Smooth muscle cell (in vitro differentiated cells): ENCODE data around the gene EEF1A1. TPM values are rescaled to one million over a fixed set of nuclear protein-coding genes. Genes with fewer than 3 reads are reported as not detected.

Source experiments
- DNase-seq: peaks from one replicate; lab custom pipeline; 2025; ENCODE audit not compliant: unreplicated experiment; lab: John Stamatoyannopoulos, UW
- H2AFZ ChIP-seq: fragments of 200-600 bp; sonication (generic); 2 replicates; pipeline ENCODE4 v1.6.0; 2016; ENCODE audit warnings: antibody characterized with exemption, low read depth, mild to moderate bottlenecking
- H3F3A ChIP-seq: fragments of 200-600 bp; sonication (generic); 2 replicates; pipeline ENCODE4 v1.6.0; 2017; ENCODE audit warnings: antibody characterized with exemption, low read depth
- H3K27ac ChIP-seq: fragments of 200-600 bp; sonication (generic); 2 replicates; pipeline ENCODE4 v1.5.1; 2016; ENCODE audit warnings: low read depth, mild to moderate bottlenecking
- H3K27me3 ChIP-seq: fragments of 200-600 bp; sonication (generic); 2 replicates; pipeline ENCODE4 v1.6.1; 2016; ENCODE audit warnings: low read depth, mild to moderate bottlenecking
- H3K36me3 ChIP-seq: fragments of 200-600 bp; sonication (generic); 2 replicates; pipeline ENCODE4 v1.5.1; 2016; ENCODE audit warnings: low read depth
- H3K4me1 ChIP-seq: fragments of 200-600 bp; sonication (generic); 2 replicates; pipeline ENCODE4 v1.5.1; 2016; ENCODE audit warnings: low read depth
- H3K4me2 ChIP-seq: fragments of 200-600 bp; sonication (generic); 2 replicates; pipeline ENCODE4 v1.6.0; 2016; ENCODE audit warnings: mild to moderate bottlenecking
- H3K4me3 ChIP-seq: fragments of 200-600 bp; sonication (generic); 2 replicates; pipeline ENCODE4 v1.5.1; 2016; ENCODE audit warnings: mild to moderate bottlenecking
- H3K79me2 ChIP-seq: fragments of 200-600 bp; sonication (generic); 2 replicates; pipeline ENCODE4 v1.6.0; 2016; ENCODE audit warnings: low read depth, mild to moderate bottlenecking
- H3K9ac ChIP-seq: fragments of 200-600 bp; sonication (generic); 2 replicates; pipeline ENCODE4 v1.6.0; 2016; ENCODE audit warnings: low read depth
- H3K9me3 ChIP-seq: fragments of 200-600 bp; sonication (generic); replicated peaks from 2 replicates; pipeline ENCODE4 v1.5.1; 2016; ENCODE audit warnings: low read depth
- H4K20me1 ChIP-seq: fragments of 200-600 bp; sonication (generic); 2 replicates; pipeline ENCODE4 v1.6.0; 2016; ENCODE audit warnings: low read depth
- WGBS: methylation state at CpG from one replicate; pipeline ENCODE4 v1.1.7; 2016; ENCODE audit warnings: low lambda C conversion rate; 5-methylcytosine and 5-hydroxymethylcytosine counted together
- polyA plus RNA-seq: library from polyadenylated mRNA; unstranded; fragments of >200 nt; fragmentation: Nextera tagmentation; extraction: Ambion mirVana; gene quantifications from 2 replicates; pipeline ENCODE4 v1.2.1, GENCODE V29; 2016
- total RNA-seq: library from RNA; depleted of rRNA; stranded (reverse); fragments of >200 nt; gene quantifications from 2 replicates; pipeline ENCODE4 v1.2.3, GENCODE V29; 2014
- TF ChIP-seq, protein P1 (sequence below): fragments of 200-600 bp; sonication (generic); IDR thresholded peaks from 2 replicates; pipeline ENCODE4 v1.5.1; 2017; ENCODE audit warnings: borderline replicate concordance, mild to moderate bottlenecking, antibody characterized with exemption; ENCODE audit not compliant: insufficient read depth, poor library complexity, severe bottlenecking

Gene EEF1A1
- total and polyA plus RNA-seq, 2 experiments from 2014 or later: 2,147 to 8,046 TPM

- peaks cover under 1% of the 10 kb centered on the region for H3K79me2 ChIP-seq
- H3F3A ChIP-seq: peaks cover 12% of the 10 kb centered on the region
- no peak for DNase-seq
- no peak overlapping the region for H3K4me3 ChIP-seq
- H4K20me1 ChIP-seq: peaks cover under 1% of the 10 kb centered on the region
- H3K27me3 ChIP-seq: no peaks in the 10 kb centered on the region
- H3K4me1 ChIP-seq: peaks cover 7% of the 10 kb centered on the region
- 87% methylated on average over 3 of the region's 3 CpGs for WGBS
- no peaks in the 10 kb centered on the region for H3K36me3 ChIP-seq
- no peak overlapping the region for H3K9ac ChIP-seq
- no peak overlapping the region for H3K27ac ChIP-seq
- no peaks in the 10 kb centered on the region for H3K9me3 ChIP-seq
- H3K4me2 ChIP-seq: no peak overlapping the region
- H2AFZ ChIP-seq: no peak overlapping the region
- TF ChIP-seq, protein P1, sequence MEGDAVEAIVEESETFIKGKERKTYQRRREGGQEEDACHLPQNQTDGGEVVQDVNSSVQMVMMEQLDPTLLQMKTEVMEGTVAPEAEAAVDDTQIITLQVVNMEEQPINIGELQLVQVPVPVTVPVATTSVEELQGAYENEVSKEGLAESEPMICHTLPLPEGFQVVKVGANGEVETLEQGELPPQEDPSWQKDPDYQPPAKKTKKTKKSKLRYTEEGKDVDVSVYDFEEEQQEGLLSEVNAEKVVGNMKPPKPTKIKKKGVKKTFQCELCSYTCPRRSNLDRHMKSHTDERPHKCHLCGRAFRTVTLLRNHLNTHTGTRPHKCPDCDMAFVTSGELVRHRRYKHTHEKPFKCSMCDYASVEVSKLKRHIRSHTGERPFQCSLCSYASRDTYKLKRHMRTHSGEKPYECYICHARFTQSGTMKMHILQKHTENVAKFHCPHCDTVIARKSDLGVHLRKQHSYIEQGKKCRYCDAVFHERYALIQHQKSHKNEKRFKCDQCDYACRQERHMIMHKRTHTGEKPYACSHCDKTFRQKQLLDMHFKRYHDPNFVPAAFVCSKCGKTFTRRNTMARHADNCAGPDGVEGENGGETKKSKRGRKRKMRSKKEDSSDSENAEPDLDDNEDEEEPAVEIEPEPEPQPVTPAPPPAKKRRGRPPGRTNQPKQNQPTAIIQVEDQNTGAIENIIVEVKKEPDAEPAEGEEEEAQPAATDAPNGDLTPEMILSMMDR: no peak
Observed at GRCh38 chr6:73525546-73526330, 4.9 kb upstream of the EEF1A1 start.

DNA sequence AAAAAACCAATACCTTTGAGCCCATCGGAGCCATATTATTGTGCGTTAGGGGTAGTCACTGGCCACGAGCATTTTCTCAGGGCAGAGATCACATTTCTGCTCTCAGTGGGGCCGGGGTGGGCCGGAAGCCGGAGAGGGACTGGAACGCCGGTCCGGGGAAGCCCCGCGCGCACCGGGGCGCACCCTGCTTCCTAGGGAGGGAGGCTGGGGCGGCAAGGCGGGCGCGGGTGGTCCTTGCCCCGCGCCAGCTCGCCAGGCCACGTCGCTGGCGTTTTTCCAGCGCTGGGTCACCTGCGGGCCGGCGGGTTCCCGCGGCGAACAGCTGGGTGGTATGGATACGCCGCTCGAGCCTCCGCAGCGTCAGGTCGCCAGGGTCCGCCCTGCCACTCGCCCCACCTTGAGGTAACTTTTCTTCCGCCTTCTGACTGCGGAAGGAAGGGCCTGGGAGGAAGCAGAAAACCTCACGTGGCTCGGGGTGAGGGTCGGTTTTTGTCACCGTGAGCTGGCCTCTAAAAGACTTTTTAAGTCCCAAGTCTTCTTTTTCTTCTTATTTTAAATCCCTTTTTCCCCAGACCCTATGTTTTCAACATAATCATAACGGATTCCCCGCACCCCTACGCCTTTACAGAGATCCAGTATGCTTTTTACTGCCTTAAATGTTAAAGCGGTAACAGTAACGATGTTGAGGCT, 2.7 kb upstream of the EEF1A1 start:
- Histone ChIP-seq H3K9ac (peak overlapping the region; percentile 69), H3K4me1 (peaks cover 7% of the 10 kb centered on the region), H3K79me2 (peaks cover 21% of the 10 kb centered on the region), H2AFZ (peak overlapping the region; percentile 84), H3K27ac (peak overlapping the region; percentile 99), H3K36me3 (peaks cover 9% of the 10 kb centered on the region), H3F3A (peaks cover 14% of the 10 kb centered on the region), H3K27me3 (no peaks in the 10 kb centered on the region), H3K9me3 (no peaks in the 10 kb centered on the region), H3K4me2 (peak overlapping the region; percentile 77), H3K4me3 (peak overlapping the region; percentile 51), H4K20me1 (peaks cover 22% of the 10 kb centered on the region)
- WGBS: 39% methylated on average over 42 of the region's 50 CpGs
- TF ChIP-seq, protein P1: no peak
- DNase-seq: no peak

DNA sequence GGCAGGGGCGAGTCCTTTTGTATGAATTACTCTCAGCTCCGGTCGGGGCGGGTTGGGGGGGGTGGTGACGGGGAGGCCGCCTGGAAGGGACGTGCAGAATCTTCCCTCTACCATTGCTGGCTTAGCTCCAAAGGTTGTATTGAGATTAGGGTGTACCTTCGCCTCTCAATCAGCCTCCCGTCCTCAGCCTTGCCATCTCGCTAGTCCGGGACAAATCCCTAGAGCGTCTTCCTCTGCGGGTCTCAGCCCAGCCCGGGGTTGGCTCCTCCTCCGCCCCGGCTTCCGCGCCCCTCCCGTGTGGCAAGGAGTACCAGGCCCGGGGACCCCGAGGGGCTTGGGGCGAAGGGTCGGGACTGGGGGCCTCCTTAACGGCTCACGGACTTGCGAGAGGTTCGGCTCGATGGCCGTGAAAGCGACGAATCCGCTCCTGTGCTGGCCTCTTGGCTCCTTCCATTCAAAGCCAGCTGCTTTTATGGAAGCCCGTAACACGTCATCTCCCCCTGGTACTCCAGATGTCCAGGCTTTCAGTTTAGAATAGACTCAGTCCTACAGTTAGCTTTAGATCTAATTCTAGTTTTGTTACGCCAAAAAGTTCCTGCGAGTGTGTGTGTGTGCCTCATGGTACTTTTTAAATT, 636 bp upstream of the EEF1A1 start:
- H3K9me3 ChIP-seq: no peaks in the 10 kb centered on the region
- peak overlapping the region; percentile 63 for H3K4me3 ChIP-seq
- H4K20me1 ChIP-seq: peaks cover 41% of the 10 kb centered on the region
- H3K27me3 ChIP-seq: no peaks in the 10 kb centered on the region
- peaks cover 19% of the 10 kb centered on the region for H3K36me3 ChIP-seq
- peak overlapping the region; percentile 82 for H3K4me2 ChIP-seq
- peak overlapping the region; percentile 99 for H3K27ac ChIP-seq
- peak overlapping the region; percentile 98 for H3K9ac ChIP-seq
- DNase-seq: peak; percentile 96
- TF ChIP-seq, protein P1: no peak
- H3K79me2 ChIP-seq: peaks cover 38% of the 10 kb centered on the region
- H2AFZ ChIP-seq: peak overlapping the region; percentile 73
- peaks cover 23% of the 10 kb centered on the region for H3F3A ChIP-seq
- peaks cover 7% of the 10 kb centered on the region for H3K4me1 ChIP-seq
- WGBS: under 1% methylated on average over 34 of the region's 36 CpGs
